ENCODE results near the gene PRR23C.

PRR23C gene

GRCh38 chr3:138995706-138996105 is 49.0 kb downstream of the PRR23C start:
- DNase-seq (ENCODE audit: low read depth), result no peak

Measured in HS-27A (cell line).